Transverse colon (tissue), 4 donors: ENCODE results near the gene ZNF341.

Experiments used
- CTCF ChIP-seq, 5 experiments: fragments of 200-600 bp in 3 of 5; fragments of 450-650 bp in 2 of 5; sonication (generic) in 3 of 5; IDR thresholded peaks; 1 replicate in 2 of 5; 2 replicates in 3 of 5; pipeline ENCODE4 v1.5.1; 2016 to 2017; ENCODE audit warnings: antibody characterized with exemption in 5 of 5, inconsistent platforms in 3 of 5, mild to moderate bottlenecking in 2 of 5, moderate library complexity in 1 of 5
- EP300 ChIP-seq: sonication (generic); formaldehyde crosslinking; IDR thresholded peaks from one replicate; pipeline ENCODE4 v1.6.1; 2017; ENCODE audit warnings: antibody characterized with exemption, low read depth
- POLR2A ChIP-seq: fragments of 450-650 bp; IDR thresholded peaks from one replicate; pipeline ENCODE4 v1.6.1; 2016; ENCODE audit warnings: antibody characterized with exemption, mild to moderate bottlenecking, moderate library complexity
- POLR2AphosphoS5 ChIP-seq, 3 donors: sonication (generic); formaldehyde crosslinking; IDR thresholded peaks; one replicate each; pipeline ENCODE4 v1.6.1; 2016; ENCODE audit warnings: antibody characterized with exemption in 3 of 3

GRCh38 chr20:33716498-33716897 is 15.3 kb upstream of the ZNF341 start:
- TF ChIP-seq CTCF (IDR thresholded peaks at IDR 0.05) (no peak), EP300 (no peak), POLR2AphosphoS5 (IDR thresholded peaks at IDR 0.05) (no peak), POLR2A (no peak)
